ENCODE data around the gene DGAT2. TPM values are rescaled to one million over a fixed set of nuclear protein-coding genes. Genes with fewer than 3 reads are reported as not detected.
"Not testable (repeated sequence)": the region's sequence is repeated elsewhere in the genome, so short reads cannot be mapped to it uniquely, and the experiment has no call there.

The DGAT2 gene
- polyA plus RNA-seq, 12 donors, result 0.17 to 3.5 (median 0.58) TPM; not detected in 2

DNA sequence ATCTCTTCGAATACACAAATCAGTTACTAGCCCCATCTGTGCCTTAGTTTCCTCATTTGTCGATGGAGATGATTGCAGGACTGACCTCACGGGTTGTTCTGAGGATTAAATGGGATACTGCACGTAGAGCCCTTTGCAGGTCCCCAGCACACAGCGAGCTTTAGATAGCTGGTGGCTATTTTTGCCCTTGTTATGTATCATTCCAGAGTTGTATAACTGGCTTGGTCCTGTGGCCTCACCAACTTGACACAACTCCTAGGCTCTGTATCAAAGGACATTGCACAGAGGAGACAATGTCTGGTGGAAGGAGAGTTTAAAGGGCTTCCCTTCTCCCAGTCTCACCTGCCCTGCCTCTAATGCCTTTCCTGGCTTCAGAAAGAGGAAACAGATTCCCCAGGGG is 22.8 kb upstream of the DGAT2 start:
- DNase-seq, result no peak

- not testable (repeated sequence) for DNase-seq
Measured at GRCh38 chr11:75748729-75749273, 19.8 kb upstream of the DGAT2 start.

DNA sequence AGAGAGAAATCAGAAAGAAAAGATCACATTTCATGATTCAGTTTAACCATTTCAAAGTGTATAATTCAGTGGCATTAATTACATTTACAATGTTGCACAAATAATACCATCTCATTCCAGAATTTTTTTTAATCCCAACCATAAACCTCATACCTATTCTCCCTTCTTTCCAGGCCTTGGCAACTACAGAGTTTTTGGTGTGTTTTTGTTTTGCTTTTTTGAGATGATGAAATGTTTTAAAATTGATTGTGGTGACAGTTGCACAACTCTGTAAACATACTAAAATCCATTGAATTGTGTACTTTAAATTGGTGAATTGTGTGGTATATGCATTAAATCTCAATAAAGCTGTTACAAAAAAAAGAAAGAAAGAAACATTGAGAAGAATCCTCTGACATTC is 13.6 kb upstream of the DGAT2 start:
- not testable (repeated sequence) for DNase-seq

- DNase-seq, result no peak
Measured at GRCh38 chr11:75757651-75758050, 10.9 kb upstream of the DGAT2 start.

DNA sequence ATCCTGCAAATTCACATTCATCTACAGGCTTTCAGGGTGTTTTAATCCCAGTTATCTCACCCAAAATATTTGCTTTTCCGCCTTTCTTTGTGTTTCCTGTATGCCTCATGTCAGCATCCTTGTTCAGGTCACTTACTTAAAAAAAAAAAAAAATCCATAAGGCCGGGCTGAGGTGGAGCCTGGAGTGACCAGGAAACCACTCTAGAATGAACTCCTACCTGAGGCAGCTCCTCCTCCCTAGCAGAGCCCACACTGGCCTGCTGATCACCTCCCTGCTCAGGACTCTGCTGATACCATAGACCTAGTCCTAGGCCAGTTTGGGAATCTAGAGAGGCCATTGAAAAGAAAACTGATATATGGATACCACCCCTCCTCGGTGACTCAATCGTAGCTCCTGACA is 8.7 kb upstream of the DGAT2 start:
- no peak for DNase-seq

DNA sequence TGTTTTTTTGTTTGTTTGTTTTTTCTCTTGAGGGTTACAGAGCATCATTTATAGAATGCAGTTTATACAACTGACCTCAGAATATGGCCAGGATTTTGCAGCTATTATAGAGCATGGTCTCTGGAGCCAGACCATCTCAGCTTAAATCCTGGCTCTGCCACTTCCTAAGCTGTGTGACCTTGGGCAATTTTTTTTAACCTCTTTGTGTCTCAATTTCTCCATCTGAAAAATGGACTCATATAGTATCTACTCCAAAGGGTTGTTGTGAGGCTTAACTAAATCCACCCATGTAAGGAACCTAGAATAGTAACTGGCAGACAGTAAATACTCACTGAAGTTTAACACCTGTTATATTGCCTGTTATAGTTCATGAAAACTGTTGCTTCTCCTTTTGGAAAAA is 8.3 kb upstream of the DGAT2 start:
- DNase-seq, result no peak

DNA sequence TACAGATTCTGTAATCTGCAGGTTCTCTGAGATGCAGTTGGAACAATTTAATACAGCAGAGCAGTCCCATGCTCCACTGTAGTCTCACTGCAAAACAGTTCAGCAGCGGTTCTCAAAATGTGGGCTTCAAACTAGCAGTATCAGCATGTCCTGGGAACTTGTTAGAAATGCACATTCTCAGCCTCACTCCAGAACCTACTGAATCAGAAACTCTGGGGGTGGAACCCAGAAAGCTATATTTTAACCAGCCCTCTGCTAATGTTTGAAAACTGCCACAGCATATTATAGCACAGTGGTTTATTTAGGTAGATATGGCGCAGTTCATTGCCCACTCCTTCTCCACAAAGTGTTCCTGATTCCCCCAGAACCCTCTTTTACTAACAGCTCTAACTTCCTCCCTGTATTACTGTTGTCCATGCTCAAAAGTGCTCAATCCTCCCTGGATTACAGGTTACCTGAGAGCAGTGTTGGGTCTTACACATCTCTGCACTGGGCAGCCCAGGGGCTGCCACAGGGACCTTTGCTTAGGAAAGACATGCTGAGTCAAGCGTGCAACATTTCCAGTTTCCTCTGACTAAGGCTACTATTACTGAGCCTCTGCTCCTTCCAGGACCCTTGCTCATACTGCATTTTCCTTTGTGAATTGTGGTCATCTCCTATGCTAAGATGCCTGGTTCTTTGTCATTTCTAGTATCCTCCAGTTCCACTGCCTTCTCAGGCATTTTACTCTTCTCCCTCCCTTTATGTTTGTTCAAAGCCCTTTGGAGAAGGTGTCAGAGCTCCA is 7.7 kb upstream of the DGAT2 start:
- DNase-seq, result no peak

DNA sequence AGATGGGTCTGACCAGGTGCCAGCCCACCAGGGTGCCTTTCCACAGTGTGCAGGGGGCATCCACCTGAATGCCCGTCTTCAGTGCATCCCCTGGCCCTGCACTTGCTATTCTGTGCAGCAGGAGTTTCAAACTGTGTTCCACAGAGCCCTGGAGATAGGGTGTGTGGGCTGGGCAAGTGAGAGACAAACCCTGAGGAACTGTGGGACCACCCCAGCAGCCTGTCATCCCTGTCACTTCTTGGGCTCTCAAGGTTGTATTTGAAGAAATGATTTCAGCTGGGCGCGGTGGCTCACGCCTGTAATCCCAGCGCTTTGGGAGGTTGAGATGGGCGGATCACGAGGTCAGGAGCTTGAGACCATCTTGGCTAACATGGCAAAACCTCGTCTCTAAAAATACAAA is 6.4 kb upstream of the DGAT2 start:
- no peak for DNase-seq

- DNase-seq, result no peak
Measured at GRCh38 chr11:75762885-75763284, 5.7 kb upstream of the DGAT2 start.

DNA sequence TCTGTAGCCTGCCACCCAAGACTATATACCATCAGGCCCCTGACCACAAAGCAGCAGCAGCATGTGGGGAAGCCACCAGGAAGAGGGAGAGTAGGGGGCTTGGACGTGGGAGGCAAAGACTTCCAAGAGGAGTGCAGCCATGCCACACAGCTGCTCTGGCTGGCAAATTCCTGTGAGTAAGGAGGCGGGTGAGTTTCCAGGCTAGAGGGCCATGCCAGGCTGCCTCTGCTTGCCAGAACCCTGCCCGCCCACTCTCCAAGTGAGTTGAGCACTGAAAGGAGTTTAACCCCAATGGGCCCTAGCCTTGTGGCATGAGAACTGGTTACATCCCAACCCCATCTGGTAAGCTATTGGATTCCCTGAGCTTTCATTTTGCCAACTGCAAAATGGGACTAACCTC is 4.7 kb upstream of the DGAT2 start:
- no peak for DNase-seq

GRCh38 chr11:75765116-75765515 is 3.5 kb upstream of the DGAT2 start:
- DNase-seq, result no peak

DNA sequence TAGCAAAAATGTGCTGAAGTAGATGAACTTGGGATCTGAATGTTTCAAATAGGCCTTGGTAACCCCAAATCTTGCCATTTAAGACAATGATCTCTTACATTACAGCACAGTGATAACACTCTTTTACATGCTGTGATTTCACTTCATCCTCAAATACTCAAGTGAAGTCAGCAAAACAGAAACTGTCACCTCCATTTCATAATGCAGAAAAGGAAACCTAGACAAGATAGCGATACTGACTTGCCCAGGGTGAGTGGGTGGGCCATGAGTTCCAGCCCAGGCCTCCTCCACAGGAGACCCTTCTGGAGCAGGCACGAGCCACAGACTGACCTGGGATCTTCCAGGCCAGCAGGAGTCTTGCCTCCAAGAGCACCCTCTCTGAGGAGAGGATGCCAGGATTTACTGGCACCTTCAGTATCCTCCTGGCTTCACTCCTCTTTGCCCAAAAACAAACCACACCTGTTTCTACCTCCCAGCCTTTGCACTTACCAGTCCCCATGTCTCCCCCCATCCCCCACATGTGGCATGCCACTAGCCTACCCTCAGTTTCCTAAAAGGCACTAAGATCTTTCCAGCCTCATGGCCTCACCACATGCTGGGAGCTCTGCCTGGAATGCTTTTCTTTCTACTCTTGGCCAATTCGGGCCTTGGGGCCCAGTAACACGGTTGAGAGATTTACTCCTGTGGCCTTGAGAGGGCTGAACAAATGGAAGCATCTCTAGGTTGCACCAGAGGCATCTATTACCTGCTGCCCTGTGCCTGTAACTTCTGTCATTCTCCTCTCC is 1.9 kb upstream of the DGAT2 start:
- no peak for DNase-seq

DNA sequence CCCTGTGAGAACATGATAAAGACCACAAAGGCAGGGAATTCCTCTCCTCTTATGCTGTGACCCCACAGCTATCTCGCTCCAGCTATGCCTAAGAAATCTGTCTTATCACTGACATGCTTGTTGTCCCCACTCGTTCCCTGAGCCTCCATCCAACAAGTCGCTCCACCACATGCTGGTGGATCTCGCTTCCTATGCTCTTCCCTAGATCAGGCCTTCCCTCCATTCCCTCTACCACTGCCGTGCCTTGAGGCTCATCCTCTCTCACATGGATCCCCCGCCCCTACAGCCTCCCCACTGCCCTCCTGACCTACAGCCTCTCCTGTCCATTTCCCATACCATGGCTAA is 1.4 kb upstream of the DGAT2 start:
- no peak for DNase-seq

DNA sequence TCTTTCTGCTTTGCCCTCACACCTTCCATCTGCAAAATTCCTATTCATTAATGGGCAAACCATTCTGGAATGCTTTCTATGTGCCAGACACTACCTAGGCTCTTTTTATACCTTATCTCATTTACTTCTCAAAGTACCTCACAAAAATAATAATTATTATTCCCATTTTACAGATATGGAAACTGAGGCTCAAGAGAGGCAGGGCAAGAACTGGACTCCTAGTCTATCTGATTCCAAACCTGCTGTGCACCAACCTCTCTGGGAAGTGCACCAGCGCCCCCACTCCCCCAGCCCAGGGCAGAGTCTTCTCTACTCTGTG is 826 bp upstream of the DGAT2 start:
- no peak for DNase-seq

DNA sequence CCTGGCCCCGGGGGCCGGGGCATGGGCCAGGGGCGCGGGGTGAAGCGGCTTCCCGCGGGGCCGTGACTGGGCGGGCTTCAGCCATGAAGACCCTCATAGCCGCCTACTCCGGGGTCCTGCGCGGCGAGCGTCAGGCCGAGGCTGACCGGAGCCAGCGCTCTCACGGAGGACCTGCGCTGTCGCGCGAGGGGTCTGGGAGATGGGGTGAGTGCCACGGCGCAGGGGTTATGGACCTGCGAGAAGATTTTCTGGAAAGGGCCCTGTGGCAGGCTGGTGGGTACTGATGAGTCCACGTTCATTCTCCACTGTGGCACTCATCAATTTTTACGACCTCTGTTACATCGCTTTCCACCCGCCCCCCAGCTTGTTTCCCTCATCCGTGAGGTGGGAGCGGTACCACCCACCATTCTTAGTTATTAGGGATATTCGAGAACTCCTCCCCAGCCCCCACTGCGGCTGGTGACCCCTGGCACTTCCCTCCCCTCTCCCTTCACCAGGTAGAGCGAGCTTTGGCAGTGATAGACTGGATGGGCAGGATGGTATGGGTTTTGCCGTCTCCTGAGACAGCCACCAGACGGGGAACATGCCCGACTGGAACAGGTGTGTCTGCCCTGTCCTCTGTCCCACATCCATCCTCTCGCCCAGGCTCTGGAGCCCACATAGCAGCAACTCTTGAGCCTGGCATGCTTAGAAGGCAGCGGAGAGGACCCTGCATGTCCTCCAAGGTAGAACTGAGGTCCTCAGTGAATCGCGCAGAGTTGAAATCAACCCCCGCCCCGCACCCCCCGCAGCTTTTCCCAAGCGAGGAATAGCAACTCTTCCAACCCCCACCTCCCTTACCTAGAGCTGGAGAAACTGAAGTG is 562 bp downstream of the DGAT2 start:
- DNase-seq, result no peak

GRCh38 chr11:75770102-75770501 is 1.5 kb downstream of the DGAT2 start:
- no peak for DNase-seq

- no peak for DNase-seq
Measured at GRCh38 chr11:75771646-75772410, 3.2 kb downstream of the DGAT2 start.

DNA sequence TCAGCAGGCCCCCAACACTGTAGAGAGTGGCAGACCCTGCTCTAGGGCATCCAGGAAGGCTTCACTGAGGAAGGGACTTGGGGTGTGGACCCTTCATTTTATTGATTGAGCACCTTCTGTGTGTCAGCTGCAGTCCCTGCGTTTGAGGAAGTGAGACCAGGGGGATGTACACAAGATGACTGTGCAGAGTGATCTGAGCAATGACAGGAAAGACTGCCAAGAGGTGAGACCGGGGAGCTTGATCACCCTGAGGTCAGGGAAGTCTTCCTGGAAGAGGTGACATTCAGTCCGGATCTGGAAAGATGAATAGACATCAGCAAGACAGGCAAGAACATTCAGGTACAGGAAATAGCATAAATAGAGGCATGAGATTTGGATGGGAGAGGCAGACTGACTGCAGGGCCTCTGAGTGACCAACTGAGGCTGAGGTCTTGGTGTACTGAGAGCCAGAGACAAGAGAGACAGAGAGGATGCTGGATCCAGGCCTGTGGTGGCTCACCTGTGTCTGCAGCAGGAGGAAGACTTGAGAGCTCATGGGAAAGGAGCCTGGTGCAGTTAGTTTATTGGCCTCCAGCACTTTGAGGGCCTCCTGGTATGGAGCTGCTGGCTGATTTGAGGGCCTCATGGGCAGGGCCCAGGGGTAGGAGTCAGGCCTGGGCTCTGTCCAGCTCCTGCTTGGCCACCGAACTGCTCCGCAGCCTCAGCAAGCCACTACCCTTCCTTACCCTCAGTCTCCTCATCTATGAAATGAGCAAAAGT is 5.2 kb downstream of the DGAT2 start:
- DNase-seq, result no peak

- no peak for DNase-seq
Measured at GRCh38 chr11:75775056-75775455, 6.5 kb downstream of the DGAT2 start.

GRCh38 chr11:75776546-75776945 is 8.0 kb downstream of the DGAT2 start:
- DNase-seq, result no peak

Measured in muscle of arm (tissue), 12 donors.